GM18526 (cell line): ENCODE measurements around the gene ESPNL.

ENCODE experiments used
- POLR2A ChIP-seq: IDR thresholded peaks from 3 replicates; pipeline ENCODE4 v1.6.1; 2011; ENCODE audit not compliant: insufficient read length; ENCODE audit errors: extremely low read depth

Gene ESPNL

GRCh38 chr2:238117199-238118154 is 17.3 kb downstream of the ESPNL start:
- TF ChIP-seq POLR2A, result no peak

GRCh38 chr2:238119756-238120462 is 19.8 kb downstream of the ESPNL start:
- TF ChIP-seq POLR2A, result no peak

DNA sequence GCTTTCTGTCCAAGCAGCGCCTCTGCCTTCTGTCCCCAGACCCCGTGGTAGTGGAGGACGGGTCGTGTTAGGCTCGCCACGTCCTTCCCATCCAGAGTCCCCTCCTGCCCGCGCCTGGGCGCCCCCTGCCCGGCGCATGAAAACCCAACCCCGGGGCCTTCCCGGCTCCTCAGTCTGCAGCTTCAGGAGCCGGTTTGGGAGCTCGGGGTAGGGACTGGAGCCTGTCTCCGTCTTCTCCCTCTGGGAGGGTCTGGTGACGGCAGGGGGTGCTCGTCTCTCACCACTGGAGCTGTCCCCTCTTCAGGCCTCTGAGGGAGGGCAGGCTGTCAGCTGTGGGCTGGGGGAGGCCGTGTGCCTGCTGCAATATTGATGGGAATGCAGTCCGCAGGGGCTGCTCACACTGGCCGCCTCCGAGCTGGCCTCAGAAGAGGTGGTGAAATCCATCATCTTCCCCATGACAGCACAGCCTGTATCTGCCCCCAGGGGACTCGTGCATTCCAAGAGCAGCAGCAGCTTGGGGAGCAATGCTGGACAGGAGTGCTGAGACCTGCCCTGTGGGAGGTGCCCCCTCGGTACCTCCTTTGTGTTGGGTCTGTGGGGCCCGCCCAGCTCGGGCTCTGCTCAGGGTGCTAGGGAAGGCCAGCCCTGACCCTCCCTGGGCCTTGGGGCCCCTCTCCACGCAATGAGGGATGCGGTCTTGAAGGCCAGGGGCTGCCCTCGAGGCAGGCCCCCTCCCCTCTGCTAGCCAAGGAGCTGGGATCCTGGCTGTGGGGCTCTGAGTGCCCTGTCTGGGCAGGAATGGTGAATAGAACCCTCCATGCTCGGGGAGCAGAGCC is 20.5 kb downstream of the ESPNL start:
- TF ChIP-seq POLR2A, result no peak

GRCh38 chr2:238121511-238122286 is 21.6 kb downstream of the ESPNL start:
- TF ChIP-seq POLR2A, result no peak

DNA sequence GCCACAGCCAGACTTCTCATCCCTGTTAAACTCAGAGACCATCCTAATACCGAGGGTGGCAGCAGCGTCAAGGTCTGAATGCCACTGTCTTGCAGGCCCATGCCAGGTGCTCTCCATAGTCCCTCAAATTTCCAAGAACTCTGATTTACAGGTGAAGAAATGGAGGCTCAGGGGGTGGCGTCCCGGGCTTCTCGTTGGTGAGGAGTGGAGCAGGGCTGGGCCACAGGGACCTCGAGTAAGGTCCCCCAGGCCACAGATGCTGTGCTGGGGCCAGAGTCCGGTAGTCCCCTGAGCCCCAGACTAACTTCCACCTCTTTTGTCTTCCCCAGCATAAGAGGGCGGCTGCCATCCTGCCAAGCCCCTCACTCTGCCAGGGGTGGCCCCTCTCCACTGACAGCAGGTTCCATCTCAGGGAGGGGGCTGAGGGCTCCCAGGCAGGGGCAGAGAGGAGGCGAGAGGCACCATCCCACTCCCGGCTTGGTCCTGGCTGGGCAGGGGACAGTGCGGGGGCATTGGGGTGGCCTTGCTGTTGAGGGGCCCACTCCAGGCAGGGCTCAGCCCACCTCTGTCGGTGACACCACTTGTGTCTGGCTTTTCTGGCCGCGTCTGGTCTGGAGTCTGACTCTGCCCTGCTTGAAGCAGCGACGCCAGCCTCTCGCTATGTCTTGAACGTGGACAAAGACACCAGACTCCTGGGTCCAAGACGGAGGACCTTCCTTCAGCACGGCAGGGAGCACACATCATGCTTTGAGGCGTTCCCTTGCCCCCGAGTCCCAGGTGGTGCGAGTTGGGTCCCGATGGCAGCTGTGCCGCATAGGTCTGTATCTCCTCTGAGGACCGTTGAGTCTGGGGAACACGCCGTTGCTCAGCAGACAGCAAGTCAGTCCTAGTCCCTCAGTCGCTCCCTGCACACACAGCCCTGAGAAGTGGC is 22.4 kb downstream of the ESPNL start:
- TF ChIP-seq POLR2A, result no peak

- TF ChIP-seq POLR2A, result no peak
These were observed 23.3 kb downstream of the ESPNL start for GRCh38 chr2:238123218-238123971.

- TF ChIP-seq POLR2A, result no peak
These were observed 23.9 kb downstream of the ESPNL start for GRCh38 chr2:238123991-238124470.

DNA sequence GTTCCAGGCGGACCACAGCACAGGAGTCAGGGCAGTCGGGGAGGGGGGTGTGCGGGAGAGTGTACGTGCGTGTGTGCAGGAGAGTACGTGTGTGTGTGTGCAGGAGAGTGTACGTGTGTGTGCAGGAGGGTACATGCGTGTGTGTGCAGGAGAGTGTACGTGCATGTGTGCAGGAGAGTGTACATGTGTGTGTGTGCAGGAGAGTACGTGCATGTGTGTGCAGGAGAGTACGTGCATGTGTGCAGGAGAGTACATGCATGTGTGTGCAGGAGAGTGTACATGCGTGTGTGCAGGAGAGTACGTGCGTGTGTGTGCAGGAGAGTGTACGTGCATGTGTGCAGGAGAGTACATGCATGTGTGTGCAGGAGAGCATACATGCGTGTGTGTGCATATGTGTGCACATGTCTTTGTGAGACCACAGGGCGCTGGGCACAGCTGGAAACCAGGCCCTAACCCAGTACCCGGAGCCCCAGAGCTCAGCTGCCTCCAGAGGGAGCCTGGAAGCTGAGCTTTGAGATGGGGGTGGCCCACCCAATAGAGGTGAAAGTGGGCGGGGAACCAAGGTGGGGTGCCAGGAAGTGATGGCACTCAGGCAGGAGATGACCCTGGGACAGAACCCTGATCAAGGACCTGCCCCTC is 24.5 kb downstream of the ESPNL start:
- TF ChIP-seq POLR2A, result no peak

- no peak for TF ChIP-seq POLR2A
These were observed 25.2 kb downstream of the ESPNL start for GRCh38 chr2:238125127-238125885.

- TF ChIP-seq POLR2A, result no peak
These were observed 26.2 kb downstream of the ESPNL start for GRCh38 chr2:238126338-238126737.

- no peak for TF ChIP-seq POLR2A
These were observed 26.6 kb downstream of the ESPNL start for GRCh38 chr2:238126775-238127164.
